HepG2 (cell line): ENCODE results near the gene EPB41L4A.

Experiments
- HMG20B ChIP-seq: conservative IDR thresholded peaks from 2 replicates; pipeline ENCODE4 v1.6.1; 2016; ENCODE audit warnings: missing genetic modification reagents, missing compliant biosample characterization
- MAZ ChIP-seq, 2 experiments: sonication (generic) in 1 of 2; formaldehyde crosslinking in 1 of 2; IDR thresholded peaks; 2 replicates each; pipeline versions ENCODE4 v1.5.0 to v1.6.1; 2012 to 2020; ENCODE audit warnings: low read depth in 2 of 2, mild to moderate bottlenecking in 2 of 2, borderline replicate concordance in 1 of 2, improper control_type of control experiment in 1 of 2, low read length in 1 of 2, missing genetic modification reagents in 1 of 2, moderate library complexity in 1 of 2
- RCOR2 ChIP-seq: IDR thresholded peaks from 2 replicates; pipeline ENCODE4 v1.6.1; 2016; ENCODE audit warnings: missing biosample characterization, missing genetic modification reagents
- XRCC5 ChIP-seq: fragments of 200-400 bp; formaldehyde crosslinking; optimal IDR thresholded peaks from 2 replicates; pipeline ENCODE3; 2017; ENCODE audit warnings: mild to moderate bottlenecking, low read length
- TF ChIP-seq, protein P1 (sequence below): sonication (generic); formaldehyde crosslinking; IDR thresholded peaks from 2 replicates; pipeline ENCODE4 v1.5.0; 2020; ENCODE audit warnings: mild to moderate bottlenecking, missing genetic modification reagents, moderate library complexity
- TF ChIP-seq, protein P2 (sequence below): IDR thresholded peaks from 2 replicates; pipeline ENCODE4 v1.6.1; 2012; ENCODE audit warnings: low read depth, low read length, improper control_type of control experiment
- TF ChIP-seq, protein P3 (sequence below): sonication (generic); formaldehyde crosslinking; IDR thresholded peaks from 2 replicates; pipeline ENCODE4 v1.4.0; 2020; ENCODE audit warnings: mild to moderate bottlenecking, low read depth, missing genetic modification reagents
- TF ChIP-seq, protein P4 (sequence below): IDR thresholded peaks from 2 replicates; pipeline ENCODE4 v1.6.1; 2016; ENCODE audit warnings: control low read depth

DNA sequence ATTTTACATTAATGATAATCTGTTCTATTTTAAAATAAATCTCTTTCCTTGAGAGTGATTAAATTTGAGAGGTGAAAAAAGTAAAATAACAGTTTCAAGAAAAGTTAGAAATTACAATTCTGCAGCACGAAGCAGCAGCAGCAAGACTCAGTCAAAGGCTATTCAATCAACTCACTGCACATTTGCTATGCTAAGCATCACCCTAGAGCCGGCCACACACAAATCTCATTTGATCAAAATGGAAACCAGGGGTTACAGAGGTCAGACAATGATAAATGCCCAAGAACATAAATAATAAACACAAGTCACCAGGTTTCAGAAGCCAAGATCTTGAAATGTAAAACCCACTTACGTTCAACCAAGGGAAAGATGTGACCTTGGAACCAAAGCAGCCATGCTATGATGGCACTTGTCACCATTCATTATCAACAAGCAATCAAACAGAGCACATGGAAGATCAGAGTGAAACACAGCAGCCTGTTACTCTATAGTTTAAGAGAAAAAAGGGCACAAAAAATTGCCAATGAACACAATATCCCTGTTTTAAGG lies 136.0 kb downstream of the EPB41L4A start:
- TF ChIP-seq, protein P1, sequence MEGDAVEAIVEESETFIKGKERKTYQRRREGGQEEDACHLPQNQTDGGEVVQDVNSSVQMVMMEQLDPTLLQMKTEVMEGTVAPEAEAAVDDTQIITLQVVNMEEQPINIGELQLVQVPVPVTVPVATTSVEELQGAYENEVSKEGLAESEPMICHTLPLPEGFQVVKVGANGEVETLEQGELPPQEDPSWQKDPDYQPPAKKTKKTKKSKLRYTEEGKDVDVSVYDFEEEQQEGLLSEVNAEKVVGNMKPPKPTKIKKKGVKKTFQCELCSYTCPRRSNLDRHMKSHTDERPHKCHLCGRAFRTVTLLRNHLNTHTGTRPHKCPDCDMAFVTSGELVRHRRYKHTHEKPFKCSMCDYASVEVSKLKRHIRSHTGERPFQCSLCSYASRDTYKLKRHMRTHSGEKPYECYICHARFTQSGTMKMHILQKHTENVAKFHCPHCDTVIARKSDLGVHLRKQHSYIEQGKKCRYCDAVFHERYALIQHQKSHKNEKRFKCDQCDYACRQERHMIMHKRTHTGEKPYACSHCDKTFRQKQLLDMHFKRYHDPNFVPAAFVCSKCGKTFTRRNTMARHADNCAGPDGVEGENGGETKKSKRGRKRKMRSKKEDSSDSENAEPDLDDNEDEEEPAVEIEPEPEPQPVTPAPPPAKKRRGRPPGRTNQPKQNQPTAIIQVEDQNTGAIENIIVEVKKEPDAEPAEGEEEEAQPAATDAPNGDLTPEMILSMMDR (CRISPR knock-in tag) = no peak
- no peak for TF ChIP-seq MAZ (IDR thresholded peaks at IDR 0.05; ENCODE audit: borderline replicate concordance, low read depth, low read length)
- TF ChIP-seq MAZ (CRISPR knock-in tag; IDR thresholded peaks at IDR 0.05; ENCODE audit: low read depth) = no peak
- TF ChIP-seq XRCC5 = no peak
- TF ChIP-seq HMG20B (CRISPR knock-in tag) = no peak
- no peak for TF ChIP-seq RCOR2 (CRISPR knock-in tag)
- TF ChIP-seq, protein P2, sequence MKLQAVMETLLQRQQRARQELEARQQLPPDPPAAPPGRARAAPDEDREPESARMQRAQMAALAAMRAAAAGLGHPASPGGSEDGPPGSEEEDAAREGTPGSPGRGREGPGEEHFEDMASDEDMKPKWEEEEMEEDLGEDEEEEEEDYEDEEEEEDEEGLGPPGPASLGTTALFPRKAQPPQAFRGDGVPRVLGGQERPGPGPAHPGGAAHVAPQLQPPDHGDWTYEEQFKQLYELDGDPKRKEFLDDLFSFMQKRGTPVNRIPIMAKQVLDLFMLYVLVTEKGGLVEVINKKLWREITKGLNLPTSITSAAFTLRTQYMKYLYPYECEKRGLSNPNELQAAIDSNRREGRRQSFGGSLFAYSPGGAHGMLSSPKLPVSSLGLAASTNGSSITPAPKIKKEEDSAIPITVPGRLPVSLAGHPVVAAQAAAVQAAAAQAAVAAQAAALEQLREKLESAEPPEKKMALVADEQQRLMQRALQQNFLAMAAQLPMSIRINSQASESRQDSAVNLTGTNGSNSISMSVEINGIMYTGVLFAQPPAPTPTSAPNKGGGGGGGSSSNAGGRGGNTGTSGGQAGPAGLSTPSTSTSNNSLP = no peak
- TF ChIP-seq, protein P3, sequence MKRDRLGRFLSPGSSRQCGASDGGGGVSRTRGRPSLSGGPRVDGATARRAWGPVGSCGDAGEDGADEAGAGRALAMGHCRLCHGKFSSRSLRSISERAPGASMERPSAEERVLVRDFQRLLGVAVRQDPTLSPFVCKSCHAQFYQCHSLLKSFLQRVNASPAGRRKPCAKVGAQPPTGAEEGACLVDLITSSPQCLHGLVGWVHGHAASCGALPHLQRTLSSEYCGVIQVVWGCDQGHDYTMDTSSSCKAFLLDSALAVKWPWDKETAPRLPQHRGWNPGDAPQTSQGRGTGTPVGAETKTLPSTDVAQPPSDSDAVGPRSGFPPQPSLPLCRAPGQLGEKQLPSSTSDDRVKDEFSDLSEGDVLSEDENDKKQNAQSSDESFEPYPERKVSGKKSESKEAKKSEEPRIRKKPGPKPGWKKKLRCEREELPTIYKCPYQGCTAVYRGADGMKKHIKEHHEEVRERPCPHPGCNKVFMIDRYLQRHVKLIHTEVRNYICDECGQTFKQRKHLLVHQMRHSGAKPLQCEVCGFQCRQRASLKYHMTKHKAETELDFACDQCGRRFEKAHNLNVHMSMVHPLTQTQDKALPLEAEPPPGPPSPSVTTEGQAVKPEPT = no peak
- TF ChIP-seq, protein P4, sequence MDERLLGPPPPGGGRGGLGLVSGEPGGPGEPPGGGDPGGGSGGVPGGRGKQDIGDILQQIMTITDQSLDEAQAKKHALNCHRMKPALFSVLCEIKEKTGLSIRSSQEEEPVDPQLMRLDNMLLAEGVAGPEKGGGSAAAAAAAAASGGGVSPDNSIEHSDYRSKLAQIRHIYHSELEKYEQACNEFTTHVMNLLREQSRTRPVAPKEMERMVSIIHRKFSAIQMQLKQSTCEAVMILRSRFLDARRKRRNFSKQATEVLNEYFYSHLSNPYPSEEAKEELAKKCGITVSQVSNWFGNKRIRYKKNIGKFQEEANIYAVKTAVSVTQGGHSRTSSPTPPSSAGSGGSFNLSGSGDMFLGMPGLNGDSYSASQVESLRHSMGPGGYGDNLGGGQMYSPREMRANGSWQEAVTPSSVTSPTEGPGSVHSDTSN (CRISPR knock-in tag) = no peak
